DND-41 (cell line): Measurements from ENCODE around the gene NFKB2.

Source experiments
- ATAC-seq: fragments of 200-7000 bp; cut with Tn5 transposase; 3 replicates; pipeline ENCODE4 v1.9.1; 2021; ENCODE audit warnings: low read depth; ENCODE audit not compliant: insufficient read depth
- DNase-seq: peaks from one replicate; pipeline ENCODE4 v3.0.0-alpha.2; 2020
- H2AFZ ChIP-seq: 2 replicates; pipeline ENCODE4 v1.6.0; 2012; ENCODE audit warnings: low read depth, low read length
- H3K27ac ChIP-seq: 2 replicates; pipeline ENCODE4 v1.5.1; 2012; ENCODE audit warnings: low read length, inconsistent platforms
- H3K27me3 ChIP-seq: fragments of 200-600 bp; sonication (generic); 2 replicates; pipeline ENCODE4 v1.6.0; 2012; ENCODE audit warnings: low read length, mild to moderate bottlenecking, inconsistent platforms; ENCODE audit not compliant: insufficient read depth, poor library complexity
- H3K36me3 ChIP-seq: 2 replicates; pipeline ENCODE4 v1.5.1; 2012; ENCODE audit warnings: low read length, inconsistent platforms; ENCODE audit not compliant: insufficient read depth
- H3K4me1 ChIP-seq: 2 replicates; pipeline ENCODE4 v1.5.1; 2012; ENCODE audit warnings: mild to moderate bottlenecking, low read length; ENCODE audit not compliant: insufficient read depth
- H3K4me2 ChIP-seq: 2 replicates; pipeline ENCODE4 v1.6.0; 2012; ENCODE audit warnings: mild to moderate bottlenecking, moderate library complexity, low read length, inconsistent platforms; ENCODE audit not compliant: insufficient read depth
- H3K4me3 ChIP-seq, 2 experiments: fragments of 200-600 bp in 1 of 2; shearing (Covaris generic) in 1 of 2; 2 replicates each; pipeline ENCODE4 v1.5.1; 2012 to 2016; ENCODE audit warnings: inconsistent platforms in 2 of 2, low read length in 2 of 2, mild to moderate bottlenecking in 2 of 2, low read depth in 1 of 2, moderate library complexity in 1 of 2
- H3K79me2 ChIP-seq: 2 replicates; pipeline ENCODE4 v1.6.0; 2012; ENCODE audit warnings: low read length, inconsistent platforms; ENCODE audit not compliant: insufficient read depth
- H3K9ac ChIP-seq: 2 replicates; pipeline ENCODE4 v1.6.0; 2012; ENCODE audit warnings: low read depth, mild to moderate bottlenecking, inconsistent platforms, low read length, moderate library complexity
- H3K9me3 ChIP-seq: 2 replicates; pipeline ENCODE4 v1.5.1; 2012; ENCODE audit warnings: low read length, moderate library complexity, mild to moderate bottlenecking, inconsistent platforms; ENCODE audit not compliant: insufficient read depth, severe bottlenecking
- H4K20me1 ChIP-seq: 2 replicates; pipeline ENCODE4 v1.6.0; 2012; ENCODE audit warnings: low read length; ENCODE audit not compliant: insufficient read depth
- CTCF ChIP-seq: IDR thresholded peaks from 2 replicates; pipeline ENCODE4 v1.5.1; 2012; ENCODE audit warnings: borderline replicate concordance, low read length, moderate library complexity, mild to moderate bottlenecking; ENCODE audit not compliant: poor library complexity, severe bottlenecking; ENCODE audit errors: extremely low read depth
- EZH2 ChIP-seq: IDR thresholded peaks from 3 replicates; pipeline ENCODE4 v1.6.1; 2012; ENCODE audit warnings: borderline replicate concordance, low read depth, mild to moderate bottlenecking, moderate library complexity, low read length, inconsistent platforms; ENCODE audit not compliant: severe bottlenecking

The NFKB2 gene

GRCh38 chr10:102392306-102392705 is 3.2 kb upstream of the NFKB2 start:
- H3K27me3 ChIP-seq, result no peaks in the 10 kb centered on the region

GRCh38 chr10:102393411-102394078 is 2.0 kb upstream of the NFKB2 start:
- peak overlapping the region; percentile 12 to 64; a peak in 3 of 4 replicates for H3K4me3 ChIP-seq
- H3K79me2 ChIP-seq, result 0 out of 2 replicates have a peak, but pooled peaks cover 2% of the 10 kb centered on the region
- no peak overlapping the region; the same call in 1 of the 2 replicates for H3K27ac ChIP-seq
- peaks cover 44% of the 10 kb centered on the region for H3K4me1 ChIP-seq
- H2AFZ ChIP-seq, result peak overlapping the region; percentile 50
- no peaks in the 10 kb centered on the region for H3K36me3 ChIP-seq
- peak; percentile 85 for TF ChIP-seq CTCF
- no peak for TF ChIP-seq EZH2
- H3K27me3 ChIP-seq, result no peaks in the 10 kb centered on the region
- H3K9ac ChIP-seq, result peak overlapping the region; percentile 48
- no peak for DNase-seq
- no peak; the same call in 2 of the 3 replicates for ATAC-seq
- H3K9me3 ChIP-seq, result no peaks in the 10 kb centered on the region
- peak overlapping the region; percentile 89 for H3K4me2 ChIP-seq
- 0 out of 2 replicates have a peak, but pooled peaks cover 8% of the 10 kb centered on the region for H4K20me1 ChIP-seq

More at GRCh38 chr10:102392306-102392705, 3.2 kb upstream of the NFKB2 start:
- H3K4me2 ChIP-seq, result no peak overlapping the region
- 0 out of 2 replicates have a peak, but pooled peaks cover 8% of the 10 kb centered on the region for H4K20me1 ChIP-seq
- H3K36me3 ChIP-seq, result no peaks in the 10 kb centered on the region
- H3K4me3 ChIP-seq, result no peak overlapping the region
- H2AFZ ChIP-seq, result no peak overlapping the region
- peaks cover 40% of the 10 kb centered on the region for H3K4me1 ChIP-seq
- no peak overlapping the region for H3K27ac ChIP-seq
- H3K79me2 ChIP-seq, result 0 out of 2 replicates have a peak, but pooled peaks cover 2% of the 10 kb centered on the region
- DNase-seq (no peak), ATAC-seq (no peak)
- no peak for TF ChIP-seq CTCF
- TF ChIP-seq EZH2, result no peak
- no peak overlapping the region for H3K9ac ChIP-seq
- H3K9me3 ChIP-seq, result no peaks in the 10 kb centered on the region

GRCh38 chr10:102394079-102394800 is 1.3 kb upstream of the NFKB2 start:
- Histone ChIP-seq H3K4me1 (peaks cover 50% of the 10 kb centered on the region), H3K27me3 (no peaks in the 10 kb centered on the region), H3K9ac (peak overlapping the region; percentile 48), H3K4me3 (peak overlapping the region; percentile 12 to 64; a peak in 3 of 4 replicates), H2AFZ (peak overlapping the region; percentile 86), H3K4me2 (peak overlapping the region; percentile 89), H3K9me3 (no peaks in the 10 kb centered on the region), H4K20me1 (0 out of 2 replicates have a peak, but pooled peaks cover 8% of the 10 kb centered on the region), H3K27ac (no peak overlapping the region), H3K36me3 (no peaks in the 10 kb centered on the region), H3K79me2 (0 out of 2 replicates have a peak, but pooled peaks cover 2% of the 10 kb centered on the region)
- peak; percentile 83 for ATAC-seq
- TF ChIP-seq CTCF (peak; percentile 0), EZH2 (no peak)
- DNase-seq, result peak; percentile 90
